Esophagus squamous epithelium (tissue), 5 donors: ENCODE results near the gene CMTM2. TPM values are rescaled to one million over a fixed set of nuclear protein-coding genes. Genes with fewer than 3 reads are reported as not detected.

ENCODE experiments used
- DNase-seq: peaks from one replicate; lab custom pipeline; 2025; lab: John Stamatoyannopoulos, UW
- H3K27ac ChIP-seq, 4 donors: fragments of 200-600 bp; sonication (generic); one replicate each; pipeline ENCODE4 v1.5.1; 2016 to 2019; ENCODE audit warnings: mild to moderate bottlenecking in 1 of 4
- H3K27me3 ChIP-seq, 4 donors: fragments of 200-600 bp; sonication (generic); 1 replicate in 3 of 4; 2 replicates in 1 of 4; pipeline versions ENCODE4 v1.5.1 to v1.6.0; 2017 to 2021; ENCODE audit warnings: antibody characterized with exemption in 1 of 4
- H3K36me3 ChIP-seq, 3 donors: fragments of 200-600 bp; sonication (generic); one replicate each; pipeline ENCODE4 v1.5.1; 2016 to 2019
- H3K4me1 ChIP-seq, 3 donors: fragments of 200-600 bp; sonication (generic); one replicate each; pipeline ENCODE4 v1.5.1; 2017 to 2019
- H3K4me3 ChIP-seq, 4 donors: fragments of 200-600 bp; sonication (generic); 1 replicate in 3 of 4; 2 replicates in 1 of 4; pipeline ENCODE4 v1.5.1; 2016 to 2019; ENCODE audit warnings: mild to moderate bottlenecking in 2 of 4, moderate library complexity in 1 of 4
- H3K9me3 ChIP-seq, 3 donors: fragments of 200-600 bp; sonication (generic); one replicate each; pipeline ENCODE4 v1.5.1; 2016 to 2019
- POLR2A ChIP-seq, 4 donors: fragments of 450-650 bp; IDR thresholded peaks; one replicate each; pipeline ENCODE4 v1.6.1; 2017; ENCODE audit warnings: antibody characterized with exemption in 4 of 4, mild to moderate bottlenecking in 4 of 4, moderate library complexity in 3 of 4
- WGBS, 2 donors: methylation state at CpG; one replicate each; pipeline ENCODE4 v1.1.5; 2018; 5-methylcytosine and 5-hydroxymethylcytosine counted together
- intact Hi-C: fragments of 100-400 bp; cut with DNase I; formaldehyde crosslinking; loops from one replicate; pipeline ENCODE4 v1.15.0; 2022
- small RNA-seq, 4 donors: library from RNA; depleted of rRNA; stranded (forward); fragments of <200 nt; gene quantifications; one replicate each; pipeline ENCODE3, GENCODE V24; 2016
- total RNA-seq, 4 donors: library from RNA; depleted of rRNA; stranded (reverse); fragments of >200 nt; gene quantifications; one replicate each; pipeline ENCODE4 v1.1.0, GENCODE V29; 2016
- TF ChIP-seq, protein P1 (sequence below), 6 experiments: fragments of 450-650 bp in 4 of 6; fragments of 200-600 bp in 2 of 6; sonication (generic) in 2 of 6; IDR thresholded peaks; one replicate each; pipeline ENCODE4 v1.5.1; 2016 to 2019; ENCODE audit warnings: antibody characterized with exemption in 6 of 6, mild to moderate bottlenecking in 4 of 6, moderate library complexity in 4 of 6
- donor health status: DM: yes; HTN: yes; CAD: no.

The CMTM2 gene
- total RNA-seq, 4 donors from 2014 or later, result not detected

DNA sequence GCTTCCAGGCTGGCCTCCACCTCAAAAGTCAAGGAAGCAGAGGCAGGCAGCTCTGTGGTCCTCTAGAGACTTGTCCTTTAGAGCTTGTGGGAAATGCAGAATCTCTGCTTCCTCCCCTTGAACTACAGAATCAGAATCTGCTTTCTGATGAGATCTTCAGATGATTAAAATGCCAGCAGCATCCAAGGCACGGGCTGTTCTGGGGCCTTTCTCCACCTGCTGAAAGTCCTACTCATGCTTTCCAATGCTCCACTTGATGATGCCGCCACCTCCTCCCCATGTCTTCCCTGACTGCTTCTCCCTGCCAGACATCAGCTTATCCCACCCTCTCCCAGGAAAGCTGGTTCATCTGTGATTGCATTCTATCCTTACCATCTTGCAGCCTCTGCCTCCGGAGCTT is 58.5 kb downstream of the CMTM2 start:
- no peaks in the 10 kb centered on the region for H3K27me3 ChIP-seq
- H3K27ac ChIP-seq, result no peak overlapping the region
- no peaks in the 10 kb centered on the region for H3K9me3 ChIP-seq
- TF ChIP-seq POLR2A (IDR thresholded peaks at IDR 0.05), result no peak
- TF ChIP-seq, protein P1, sequence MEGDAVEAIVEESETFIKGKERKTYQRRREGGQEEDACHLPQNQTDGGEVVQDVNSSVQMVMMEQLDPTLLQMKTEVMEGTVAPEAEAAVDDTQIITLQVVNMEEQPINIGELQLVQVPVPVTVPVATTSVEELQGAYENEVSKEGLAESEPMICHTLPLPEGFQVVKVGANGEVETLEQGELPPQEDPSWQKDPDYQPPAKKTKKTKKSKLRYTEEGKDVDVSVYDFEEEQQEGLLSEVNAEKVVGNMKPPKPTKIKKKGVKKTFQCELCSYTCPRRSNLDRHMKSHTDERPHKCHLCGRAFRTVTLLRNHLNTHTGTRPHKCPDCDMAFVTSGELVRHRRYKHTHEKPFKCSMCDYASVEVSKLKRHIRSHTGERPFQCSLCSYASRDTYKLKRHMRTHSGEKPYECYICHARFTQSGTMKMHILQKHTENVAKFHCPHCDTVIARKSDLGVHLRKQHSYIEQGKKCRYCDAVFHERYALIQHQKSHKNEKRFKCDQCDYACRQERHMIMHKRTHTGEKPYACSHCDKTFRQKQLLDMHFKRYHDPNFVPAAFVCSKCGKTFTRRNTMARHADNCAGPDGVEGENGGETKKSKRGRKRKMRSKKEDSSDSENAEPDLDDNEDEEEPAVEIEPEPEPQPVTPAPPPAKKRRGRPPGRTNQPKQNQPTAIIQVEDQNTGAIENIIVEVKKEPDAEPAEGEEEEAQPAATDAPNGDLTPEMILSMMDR (IDR thresholded peaks at IDR 0.05), result no peak
- H3K36me3 ChIP-seq, result peaks cover 0 to 33% (median 0%) of the 10 kb centered on the region in 3 donors
- H3K4me1 ChIP-seq, result peaks cover 0 to 22% (median 0%) of the 10 kb centered on the region in 3 donors
- intact Hi-C loops, result no loop called here
- H3K4me3 ChIP-seq, result no peak overlapping the region
- 95 to 100% methylated on average over 3 of the region's 3 CpGs for WGBS, 2 donors
- DNase-seq, result no peak

Small RNA genes within 50 kb of the gene (small RNA-seq; reads per million reads assigned to genes)
- gene CKLF-CMTM1, result 0 reads per million in 4 donors

Other genes with a start within 250 kb of the CMTM2 start
- 10 to 100 TPM in 1 of 4 donors, 1 to 10 TPM in 3; 1.7 to 21.6 (median 8.0) TPM for gene CDH5, start 212.8 kb upstream of the CMTM2 start, total RNA-seq
- gene BEAN1, start 152.2 kb upstream of the CMTM2 start, total RNA-seq, result 1 to 10 TPM in 1 of 4 donors, under 1 TPM in 2, not detected in 1; 0.23 to 1.8 (median 0.76) TPM
- 10 to 100 TPM in 3 of 4 donors, 1 to 10 TPM in 1; 5.6 to 22.5 (median 13.5) TPM for gene TK2, start 29.3 kb upstream of the CMTM2 start, total RNA-seq
- gene CKLF, start 26.9 kb upstream of the CMTM2 start, total RNA-seq, result 10 to 100 TPM in 2 of 4 donors, 1 to 10 TPM in 2; 8.6 to 34.1 (median 16.9) TPM
- 1 to 10 TPM in 2 of 4 donors, not detected in 2; 1.3 to 1.5 TPM for gene CMTM1, start 13.0 kb upstream of the CMTM2 start, total RNA-seq
- 10 to 100 TPM in 2 of 4 donors, 1 to 10 TPM in 2; 4.0 to 19.6 (median 8.9) TPM for gene CMTM3, start 25.2 kb downstream of the CMTM2 start, total RNA-seq
- gene CMTM4, start 117.3 kb downstream of the CMTM2 start, total RNA-seq, result 10 to 100 TPM; 13.7 to 24.0 (median 15.8) TPM
- 100 to 1,000 TPM in 1 of 4 donors, 10 to 100 TPM in 3; 66.4 to 140 (median 86.2) TPM for gene DYNC1LI2, start 172.1 kb downstream of the CMTM2 start, total RNA-seq
- gene TERB1, start 222.1 kb downstream of the CMTM2 start, total RNA-seq, result not detected